ENCODE data around the gene HLF.

DNA sequence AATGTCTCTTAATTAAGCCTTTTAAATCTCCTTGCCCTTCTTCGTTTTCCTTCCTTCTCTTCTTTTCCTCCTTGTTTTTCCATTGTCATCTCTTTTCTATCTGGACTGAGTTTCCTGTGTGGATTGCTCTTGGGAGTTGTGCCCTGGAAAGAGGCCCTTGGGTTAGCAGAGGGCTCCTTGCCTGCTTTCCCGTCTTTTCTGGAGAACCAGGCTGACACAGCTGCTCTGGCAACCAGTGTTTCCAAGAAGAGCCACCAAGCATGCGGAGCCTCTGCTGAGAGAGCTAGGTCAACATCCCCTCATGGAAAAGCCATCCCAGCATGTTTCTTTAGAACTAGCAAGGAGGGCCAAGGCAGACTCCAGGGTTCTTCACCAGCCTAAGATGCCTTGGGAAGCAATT is 75.4 kb downstream of the HLF start:
- TF ChIP-seq CTCF (IDR thresholded peaks at IDR 0.05; ENCODE audit: low read length) (no peak), EZH2 (optimal IDR thresholded peaks at IDR 0.05; ENCODE audit: low read depth, low read length) (no peak)

All from MM.1S (cell line).